SHP77 (cell line): ENCODE data around the gene NUF2.

ENCODE experiments used
- DNase-seq, 2 experiments: peaks; one replicate each; lab custom pipeline; 2025; lab: John Stamatoyannopoulos, UW

The NUF2 gene

DNA sequence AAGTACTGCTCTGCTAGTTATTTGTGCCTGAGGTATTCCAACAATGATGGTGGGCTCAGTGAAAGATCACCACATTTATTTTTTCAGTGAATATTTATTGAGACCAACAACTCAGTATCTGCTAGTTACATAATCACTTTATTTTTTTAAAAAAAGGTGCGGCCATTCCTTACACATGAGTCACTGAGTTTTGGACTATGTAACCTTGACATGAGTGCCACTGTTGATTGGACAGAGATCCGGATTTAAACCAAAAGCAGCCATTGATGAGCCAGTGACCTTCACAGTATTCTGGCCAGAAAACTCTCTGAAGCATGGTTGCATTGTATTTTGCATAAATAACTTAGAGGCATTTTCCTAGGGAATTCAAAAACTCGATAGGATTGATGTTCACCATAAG is 79.5 kb downstream of the NUF2 start:
- DNase-seq = no peak
